NOMO-1 (cell line): ENCODE data around the gene HMGN5.

Experiments
- DNase-seq, 2 experiments: peaks; one replicate each; lab custom pipeline; 2025; ENCODE audit not compliant: unreplicated experiment in 2 of 2; lab: John Stamatoyannopoulos, UW

The HMGN5 gene

GRCh38 chrX:81201671-81202455 lies at the start of gene HMGN5, which contains the start of gene SH3BGRL:
TSS of gene HMGN5 (minus strand) at chrX:81201913. CDS start at chrX:81121549, 80,364 bp downstream.
TSS of gene SH3BGRL (plus strand) at chrX:81202102. CDS start at chrX:81202201, 99 bp downstream.
- DNase-seq = peak; percentile 70 to 84

GRCh38 chrX:81241753-81242152 lies 40.0 kb upstream of the HMGN5 start:
- DNase-seq = no peak

GRCh38 chrX:81240701-81241331 lies 39.1 kb upstream of the HMGN5 start:
- no peak for DNase-seq

- DNase-seq = no peak
Observed at GRCh38 chrX:81238166-81238565, 36.5 kb upstream of the HMGN5 start.

GRCh38 chrX:81237516-81237915 lies 35.8 kb upstream of the HMGN5 start:
- DNase-seq = no peak

- no peak for DNase-seq
Observed at GRCh38 chrX:81232218-81232617, 30.5 kb upstream of the HMGN5 start.

- no peak for DNase-seq
Observed at GRCh38 chrX:81231476-81231875, 29.8 kb upstream of the HMGN5 start.

GRCh38 chrX:81229901-81230300 lies 28.2 kb upstream of the HMGN5 start:
- no peak for DNase-seq

- no peak for DNase-seq
Observed at GRCh38 chrX:81229229-81229628, 27.5 kb upstream of the HMGN5 start.

- DNase-seq = no peak
Observed at GRCh38 chrX:81215685-81216084, 14.0 kb upstream of the HMGN5 start.

- no peak for DNase-seq
Observed at GRCh38 chrX:81208916-81209315, 7.2 kb upstream of the HMGN5 start.

- peak in 1 of 2 experiments; percentile 24 for DNase-seq
Observed at GRCh38 chrX:81206476-81206875, 4.8 kb upstream of the HMGN5 start.

GRCh38 chrX:81205551-81205950 lies 3.8 kb upstream of the HMGN5 start:
- no peak for DNase-seq

GRCh38 chrX:81202943-81203342 lies 1.2 kb upstream of the HMGN5 start:
- DNase-seq = no peak

- no peak for DNase-seq
Observed at GRCh38 chrX:81202456-81202819, 725 bp upstream of the HMGN5 start.

- no peak for DNase-seq
Observed at GRCh38 chrX:81201071-81201470, 642 bp downstream of the HMGN5 start.

GRCh38 chrX:81195712-81196111 lies 6.0 kb downstream of the HMGN5 start:
- DNase-seq = peak in 1 of 2 experiments; percentile 47

GRCh38 chrX:81195259-81195658 lies 6.5 kb downstream of the HMGN5 start:
- DNase-seq = no peak

GRCh38 chrX:81174286-81174685 lies 27.4 kb downstream of the HMGN5 start:
- peak in 1 of 2 experiments; percentile 21 for DNase-seq

- DNase-seq = no peak
Observed at GRCh38 chrX:81168391-81168790, 33.3 kb downstream of the HMGN5 start.

GRCh38 chrX:81121513-81122363 lies 80.0 kb downstream of the HMGN5 start:
- peak; percentile 72 to 79 for DNase-seq
